Endothelial cell of umbilical vein (primary cell): ENCODE data around the gene MROH2A. TPM values are rescaled to one million over a fixed set of nuclear protein-coding genes. Genes with fewer than 3 reads are reported as not detected.

Experiments used
- BruUV-seq: library from RNA; stranded (reverse); fragments of 400-500 nt; replicated peaks from 2 replicates; lab custom pipeline; 2021; lab: Mats Ljungman, UMichigan
- CTCF ChIA-PET: fragments of 300-600, 350-600 bp; sonication (Branson Sonifier 250); formaldehyde crosslinking; loops from one replicate; lab custom pipeline; 2021; ENCODE audit warnings: antibody characterized with exemption, inconsistent platforms; lab: Charles Lee
- POLR2A ChIA-PET: fragments of 300-600, 350-600 bp; sonication (Branson Sonifier 250); formaldehyde crosslinking; loops from one replicate; lab custom pipeline; 2021; ENCODE audit warnings: antibody characterized with exemption, inconsistent platforms; lab: Charles Lee
- DNase-seq: peaks from one replicate; pipeline ENCODE4 v3.0.0-alpha.2; 2011; ENCODE audit warnings: low read depth, low spot score
- FAIRE-seq: peaks from 2 replicates; lab custom pipeline; 2011; peaks lifted over from hg19 to GRCh38; lab: Jason Lieb, UNC
- H2AFZ ChIP-seq: 2 replicates; pipeline ENCODE4 v1.6.0; 2012; ENCODE audit warnings: low read depth, low read length, control low read depth, inconsistent platforms
- H3K27ac ChIP-seq: 2 replicates; pipeline ENCODE4 v1.5.1; 2011; ENCODE audit warnings: low read depth, mild to moderate bottlenecking, control low read depth, low read length, moderate library complexity; ENCODE audit not compliant: insufficient read depth
- H3K27me3 ChIP-seq, 2 experiments: 2 replicates each; pipeline versions ENCODE4 v1.6.0 to v1.6.1; 2011; ENCODE audit warnings: low read length in 2 of 2, mixed read lengths in 1 of 2; ENCODE audit not compliant: control insufficient read depth in 2 of 2, insufficient read depth in 2 of 2
- H3K36me3 ChIP-seq, 2 experiments: 2 replicates in 1 of 2; 3 replicates in 1 of 2; pipeline ENCODE4 v1.5.1; 2011; ENCODE audit warnings: low read length in 2 of 2, mild to moderate bottlenecking in 1 of 2, moderate library complexity in 1 of 2; ENCODE audit not compliant: control insufficient read depth in 2 of 2, insufficient read depth in 2 of 2; ENCODE audit errors: extremely low read depth in 1 of 2
- H3K4me1 ChIP-seq: 3 replicates; pipeline ENCODE4 v1.5.1; 2011; ENCODE audit warnings: mild to moderate bottlenecking, low read length; ENCODE audit not compliant: control insufficient read depth, insufficient read depth; ENCODE audit errors: extremely low read depth
- H3K4me2 ChIP-seq: 2 replicates; pipeline ENCODE4 v1.6.1; 2011; ENCODE audit warnings: low read length, control low read depth, mixed read lengths; ENCODE audit not compliant: insufficient read depth
- H3K4me3 ChIP-seq, 3 experiments: fragments of 200-600 bp in 1 of 3; sonication (generic), shearing (Covaris generic) in 1 of 3; replicated peaks in 1 of 3; 2 replicates each; pipeline ENCODE4 v1.5.1; 2011 to 2016; ENCODE audit warnings: control low read depth in 3 of 3, low read length in 3 of 3, mild to moderate bottlenecking in 2 of 3, inconsistent platforms in 1 of 3, low read depth in 1 of 3, moderate library complexity in 1 of 3; ENCODE audit not compliant: insufficient read depth in 1 of 3
- H3K79me2 ChIP-seq: 2 replicates; pipeline ENCODE4 v1.6.0; 2012; ENCODE audit warnings: low read length, inconsistent platforms; ENCODE audit not compliant: control insufficient read depth, insufficient read depth
- H3K9ac ChIP-seq: replicated peaks from 2 replicates; pipeline ENCODE3; 2011; ENCODE audit warnings: low read length, control low read depth; ENCODE audit not compliant: insufficient read depth; ENCODE audit errors: extremely low read depth
- H3K9me1 ChIP-seq: replicated peaks from 3 replicates; pipeline ENCODE4 v1.6.0; 2011; ENCODE audit warnings: mild to moderate bottlenecking, low read length; ENCODE audit not compliant: control insufficient read depth, insufficient read depth; ENCODE audit errors: extremely low read depth
- H3K9me3 ChIP-seq: replicated peaks from 2 replicates; pipeline ENCODE4 v1.5.1; 2012; ENCODE audit warnings: low read length, inconsistent platforms; ENCODE audit not compliant: control insufficient read depth, insufficient read depth
- H4K20me1 ChIP-seq: replicated peaks from 2 replicates; pipeline ENCODE3; 2011; ENCODE audit warnings: mild to moderate bottlenecking, low read length; ENCODE audit not compliant: control insufficient read depth, insufficient read depth; ENCODE audit errors: extremely low read depth
- CTCF ChIP-seq, 2 donors: IDR thresholded peaks; 1 replicate in 1 of 2; 2 replicates in 1 of 2; pipeline ENCODE4 v1.5.1; 2011; ENCODE audit warnings: low read length in 2 of 2, mild to moderate bottlenecking in 2 of 2, moderate library complexity in 2 of 2, control low read depth in 1 of 2, inconsistent platforms in 1 of 2, low read depth in 1 of 2; ENCODE audit not compliant: insufficient read depth in 1 of 2; ENCODE audit errors: extremely low read depth in 1 of 2
- EZH2 ChIP-seq: IDR thresholded peaks from 2 replicates; pipeline ENCODE4 v1.6.1; 2012; ENCODE audit warnings: borderline replicate concordance, low read depth, mild to moderate bottlenecking, moderate library complexity, low read length, inconsistent platforms; ENCODE audit not compliant: severe bottlenecking
- FOS ChIP-seq: IDR thresholded peaks from 2 replicates; pipeline ENCODE4 v1.6.1; 2011; ENCODE audit warnings: mild to moderate bottlenecking, low read length, moderate library complexity, borderline replicate concordance; ENCODE audit not compliant: insufficient read depth
- GATA2 ChIP-seq: IDR thresholded peaks from 2 replicates; pipeline ENCODE4 v1.7.0; 2011; ENCODE audit warnings: low read depth, mild to moderate bottlenecking, moderate library complexity, mixed read lengths, low read length; ENCODE audit not compliant: insufficient read length, insufficient read depth
- JUN ChIP-seq: IDR thresholded peaks from 2 replicates; pipeline ENCODE4 v1.6.1; 2011; ENCODE audit warnings: borderline replicate concordance, low read depth; ENCODE audit not compliant: insufficient read length, insufficient read depth
- MAX ChIP-seq: IDR thresholded peaks from 2 replicates; pipeline ENCODE4 v1.6.1; 2011; ENCODE audit not compliant: insufficient read depth, insufficient read length
- MYC ChIP-seq: IDR thresholded peaks from one replicate; pipeline ENCODE4 v1.6.1; 2011; ENCODE audit warnings: mild to moderate bottlenecking, low read depth, low read length
- POLR2A ChIP-seq: IDR thresholded peaks from 2 replicates; pipeline ENCODE4 v1.6.1; 2012; ENCODE audit warnings: low read depth, mild to moderate bottlenecking, control low read depth, low read length
- POLR2AphosphoS5 ChIP-seq: IDR thresholded peaks from 2 replicates; pipeline ENCODE4 v1.6.1; 2012; ENCODE audit warnings: low read depth, mild to moderate bottlenecking, control low read depth, low read length, moderate library complexity; ENCODE audit not compliant: insufficient read depth
- dilution Hi-C: fragments of 300-500 bp; cut with MboI; formaldehyde crosslinking; loops from one replicate; pipeline ENCODE4 v1.15.0; 2019; ENCODE audit warnings: low sequenced_read_pairs; ENCODE audit not compliant: extremely low pct_ligation_motif_present
- intact Hi-C: fragments of 100-400 bp; cut with micrococcal nuclease; formaldehyde crosslinking; loops from one replicate; pipeline ENCODE4 v1.10.0; 2022
- polyA plus RNA-seq, 4 experiments: library from polyadenylated mRNA; depleted of rRNA in 3 of 4; stranded (reverse) in 3 of 4; unstranded in 1 of 4; fragments of >200 nt; gene quantifications; 2 replicates each; pipeline versions ENCODE4 v1.2.1 to v1.2.3, GENCODE V29; 2011 to 2012; ENCODE audit warnings: missing spikeins in 1 of 4
- total RNA-seq: library from RNA; stranded (reverse); gene quantifications from 2 replicates; pipeline ENCODE4 v1.2.3, GENCODE V29; 2021

Gene MROH2A
- total and polyA plus RNA-seq, 2 donors (not counting 3 experiments of a cell fraction or from before 2014, with no cell fraction given): not detected

GRCh38 chr2:233844836-233845235, 66.7 kb downstream of the MROH2A start:
- peaks cover 86% of the 10 kb centered on the region for H3K79me2 ChIP-seq
- no peaks in the 10 kb centered on the region for H3K9me3 ChIP-seq
- H3K9me1 ChIP-seq: no peaks in the 10 kb centered on the region
- no peak overlapping the region for H3K27ac ChIP-seq
- no TSS peak for BruUV-seq
- ChIA-PET POLR2A (no interaction called here), CTCF (interaction anchor here (1.2 kb wide), 1 partner anchor 12 kb away, joined by 3 read pairs; no protein-coding TSS in a partner anchor)
- no peaks in the 10 kb centered on the region for H3K4me1 ChIP-seq
- H3K4me3 ChIP-seq: no peak overlapping the region
- DNase-seq (no peak), FAIRE-seq (no peak)
- no peaks in the 10 kb centered on the region for H3K27me3 ChIP-seq
- dilution Hi-C loops (no loop called here), intact Hi-C loops (no loop called here)
- H2AFZ ChIP-seq: no peak overlapping the region
- peaks cover 8 to 53% of the 10 kb centered on the region in 2 experiments for H3K36me3 ChIP-seq
- no peaks in the 10 kb centered on the region for H4K20me1 ChIP-seq
- no peak overlapping the region for H3K9ac ChIP-seq
- no peak overlapping the region for H3K4me2 ChIP-seq
- TF ChIP-seq GATA2: no peak
- TF ChIP-seq POLR2AphosphoS5: no peak
- no peak for TF ChIP-seq POLR2A
- no peak for TF ChIP-seq EZH2
- no peak for TF ChIP-seq FOS
- no peak for TF ChIP-seq JUN
- no peak for TF ChIP-seq MAX
- TF ChIP-seq CTCF (IDR thresholded peaks at IDR 0.05; ENCODE audit: extremely low read depth in 1 of 2, insufficient read depth in 1 of 2, low read depth in 1 of 2, low read length in 2 of 2): no peak
- TF ChIP-seq MYC: no peak
